ENCODE results near the gene TMEM238L.
"Not testable (repeated sequence)": the region's sequence is repeated elsewhere in the genome, so short reads cannot be mapped to it uniquely, and the experiment has no call there.

TMEM238L gene

GRCh38 chr17:10803830-10804475, at the start of gene TMEM238L:
TMEM238L (minus strand) TSS chr17:10804099; CDS start chr17:10803963, 136 bp downstream.
- no peak for DNase-seq (ENCODE audit: low read depth)

GRCh38 chr17:10846636-10847035, 42.7 kb upstream of the TMEM238L start:
- DNase-seq (ENCODE audit: low read depth) = not testable (repeated sequence)

- DNase-seq (ENCODE audit: low read depth) = no peak
Measured at GRCh38 chr17:10845388-10845751, 41.5 kb upstream of the TMEM238L start.

GRCh38 chr17:10844621-10845387, 40.9 kb upstream of the TMEM238L start:
- DNase-seq (ENCODE audit: low read depth) = peak; percentile 43

- no peak for DNase-seq (ENCODE audit: low read depth)
Measured at GRCh38 chr17:10843811-10844210, 39.9 kb upstream of the TMEM238L start.

- no peak for DNase-seq (ENCODE audit: low read depth)
Measured at GRCh38 chr17:10842658-10843057, 38.8 kb upstream of the TMEM238L start.

GRCh38 chr17:10838682-10839081, 34.8 kb upstream of the TMEM238L start:
- no peak for DNase-seq (ENCODE audit: low read depth)

GRCh38 chr17:10837921-10838320, 34.0 kb upstream of the TMEM238L start, which contains the start of gene PIRT:
PIRT (minus strand) TSS chr17:10838087; CDS start chr17:10825645, 12,442 bp downstream.
- DNase-seq (ENCODE audit: low read depth) = no peak

GRCh38 chr17:10836966-10837590, 33.2 kb upstream of the TMEM238L start:
- no peak for DNase-seq (ENCODE audit: low read depth)

GRCh38 chr17:10836145-10836544, 32.2 kb upstream of the TMEM238L start:
- DNase-seq (ENCODE audit: low read depth) = no peak

GRCh38 chr17:10831696-10832095, 27.8 kb upstream of the TMEM238L start:
- DNase-seq (ENCODE audit: low read depth) = no peak

- DNase-seq (ENCODE audit: low read depth) = no peak
Measured at GRCh38 chr17:10827898-10828552, 24.1 kb upstream of the TMEM238L start.

GRCh38 chr17:10824874-10825273, 21.0 kb upstream of the TMEM238L start:
- no peak for DNase-seq (ENCODE audit: low read depth)

GRCh38 chr17:10821770-10822169, 17.9 kb upstream of the TMEM238L start:
- DNase-seq (ENCODE audit: low read depth) = no peak

- no peak for DNase-seq (ENCODE audit: low read depth)
Measured at GRCh38 chr17:10821054-10821453, 17.2 kb upstream of the TMEM238L start.

GRCh38 chr17:10815319-10815718, 11.4 kb upstream of the TMEM238L start:
- DNase-seq (ENCODE audit: low read depth) = no peak

- DNase-seq (ENCODE audit: low read depth) = no peak
Measured at GRCh38 chr17:10814075-10814474, 10.2 kb upstream of the TMEM238L start.

- DNase-seq (ENCODE audit: low read depth) = no peak
Measured at GRCh38 chr17:10812674-10813073, 8.8 kb upstream of the TMEM238L start.

- DNase-seq (ENCODE audit: low read depth) = no peak
Measured at GRCh38 chr17:10809605-10810004, 5.7 kb upstream of the TMEM238L start.

- no peak for DNase-seq (ENCODE audit: low read depth)
Measured at GRCh38 chr17:10807704-10808128, 3.8 kb upstream of the TMEM238L start.

GRCh38 chr17:10806545-10807262, 2.8 kb upstream of the TMEM238L start:
- DNase-seq (ENCODE audit: low read depth) = no peak

GRCh38 chr17:10805911-10806310, 2.0 kb upstream of the TMEM238L start:
- DNase-seq (ENCODE audit: low read depth) = no peak

Data from stimulated activated CD8-positive, alpha-beta memory T cell treated with anti-CD3 and anti-CD28 coated beads, Interleukin-12 subunit alpha, Interleukin-12 subunit beta, amount 100 ng/mL, for 1 hour (primary cell).